ENCODE results near the gene BCAS3.

The BCAS3 gene

GRCh38 chr17:61126473-61127249 is 449.0 kb downstream of the BCAS3 start:
- no peak for DNase-seq (ENCODE audit: low read depth)
- no peak for TF ChIP-seq CTCF (IDR thresholded peaks at IDR 0.05; ENCODE audit: insufficient read depth, low read depth, low read length, missing control alignments)
- H3K4me3 ChIP-seq (ENCODE audit: low read depth, low read length): no peak overlapping the region

- no peak overlapping the region for H3K4me3 ChIP-seq (ENCODE audit: low read depth, low read length)
- no peak for TF ChIP-seq CTCF (IDR thresholded peaks at IDR 0.05; ENCODE audit: insufficient read depth, low read depth, low read length, missing control alignments)
- DNase-seq (ENCODE audit: low read depth): no peak
Observed at GRCh38 chr17:61127960-61128359, 450.3 kb downstream of the BCAS3 start.

- no peak overlapping the region for H3K4me3 ChIP-seq (ENCODE audit: low read depth, low read length)
- no peak for TF ChIP-seq CTCF (IDR thresholded peaks at IDR 0.05; ENCODE audit: insufficient read depth, low read depth, low read length, missing control alignments)
- no peak for DNase-seq (ENCODE audit: low read depth)
Observed at GRCh38 chr17:61128661-61129115, 451.0 kb downstream of the BCAS3 start.

GRCh38 chr17:61129267-61130254 is 451.9 kb downstream of the BCAS3 start:
- no peak for DNase-seq (ENCODE audit: low read depth)

GRCh38 chr17:61130330-61130729 is 452.7 kb downstream of the BCAS3 start:
- TF ChIP-seq CTCF (IDR thresholded peaks at IDR 0.05; ENCODE audit: insufficient read depth, low read depth, low read length, missing control alignments): no peak
- H3K4me3 ChIP-seq (ENCODE audit: low read depth, low read length): no peak overlapping the region
- no peak for DNase-seq (ENCODE audit: low read depth)

More at GRCh38 chr17:61129267-61130254, 451.9 kb downstream of the BCAS3 start:
- no peak for TF ChIP-seq CTCF (IDR thresholded peaks at IDR 0.05; ENCODE audit: insufficient read depth, low read depth, low read length, missing control alignments)
- no peak overlapping the region for H3K4me3 ChIP-seq (ENCODE audit: low read depth, low read length)

- DNase-seq (ENCODE audit: low read depth): no peak
- no peak overlapping the region for H3K4me3 ChIP-seq (ENCODE audit: low read depth, low read length)
- TF ChIP-seq CTCF (IDR thresholded peaks at IDR 0.05; ENCODE audit: insufficient read depth, low read depth, low read length, missing control alignments): no peak
Observed at GRCh38 chr17:61131585-61131984, 453.9 kb downstream of the BCAS3 start.

Data from GM12865 (cell line).